SK-N-SH (cell line): Measurements from ENCODE around the gene FUT6. TPM values are rescaled to one million over a fixed set of nuclear protein-coding genes. Genes with fewer than 3 reads are reported as not detected.

Experiments used
- CTCF ChIA-PET: fragments of 300-600, 350-600 bp; formaldehyde crosslinking; extraction: SDS; loops from one replicate; lab custom pipeline; 2021; lab: Yijun Ruan, JAX
- POLR2A ChIA-PET: fragments of 350-600 bp; sonication (Branson Sonifier 250); formaldehyde crosslinking; extraction: SDS; loops from one replicate; lab custom pipeline; 2020; ENCODE audit warnings: antibody characterized with exemption, inconsistent platforms; lab: Yijun Ruan, JAX
- DNase-seq: peaks from one replicate; pipeline ENCODE4 v3.0.0; 2012
- H2AFZ ChIP-seq: fragments of 200-600 bp; sonication (generic); 2 replicates; pipeline ENCODE4 v1.8.1; 2016; ENCODE audit warnings: antibody characterized with exemption, mild to moderate bottlenecking, low read depth
- H3F3A ChIP-seq: fragments of 200-600 bp; sonication (generic); replicated peaks from 2 replicates; pipeline ENCODE3; 2016; ENCODE audit warnings: antibody characterized with exemption, mild to moderate bottlenecking; ENCODE audit not compliant: insufficient read depth
- H3K27ac ChIP-seq, 2 experiments: fragments of 200-500 bp in 1 of 2; fragments of 200-600 bp in 1 of 2; sonication (Bioruptor generic) in 1 of 2; sonication (generic), shearing (Covaris generic) in 1 of 2; 2 replicates each; pipeline versions ENCODE4 v1.5.1 to v1.6.1; 2014 to 2016; ENCODE audit warnings: low read depth in 2 of 2, inconsistent platforms in 1 of 2, low read length in 1 of 2, mild to moderate bottlenecking in 1 of 2, mixed read lengths in 1 of 2
- H3K27me3 ChIP-seq: fragments of 200-600 bp; sonication (generic), shearing (Covaris generic); 2 replicates; pipeline ENCODE4 v1.6.1; 2016; ENCODE audit warnings: mixed run types; ENCODE audit not compliant: insufficient read depth
- H3K36me3 ChIP-seq, 2 experiments: fragments of 200-500 bp in 1 of 2; fragments of 200-600 bp in 1 of 2; sonication (Bioruptor generic) in 1 of 2; sonication (generic) in 1 of 2; replicated peaks in 1 of 2; 2 replicates each; pipeline versions ENCODE3 to v1.5.1; 2014 to 2016; ENCODE audit warnings: low read length in 1 of 2, mild to moderate bottlenecking in 1 of 2; ENCODE audit not compliant: insufficient read depth in 2 of 2, control insufficient read depth in 1 of 2
- H3K4me1 ChIP-seq, 2 experiments: fragments of 200-500 bp in 1 of 2; fragments of 200-600 bp in 1 of 2; sonication (Bioruptor generic) in 1 of 2; sonication (generic), shearing (Covaris generic) in 1 of 2; 2 replicates each; pipeline versions ENCODE4 v1.5.1 to v1.6.1; 2014 to 2016; ENCODE audit warnings: low read depth in 1 of 2, low read length in 1 of 2, mixed run types in 1 of 2; ENCODE audit not compliant: insufficient read depth in 2 of 2, control insufficient read depth in 1 of 2
- H3K4me2 ChIP-seq: fragments of 200-600 bp; sonication (generic), shearing (Covaris generic); 2 replicates; pipeline ENCODE4 v1.6.1; 2017; ENCODE audit warnings: mixed run types
- H3K4me3 ChIP-seq, 2 experiments: fragments of 200-500 bp in 1 of 2; fragments of 200-600 bp in 1 of 2; sonication (Bioruptor generic) in 1 of 2; sonication (generic), shearing (Covaris generic) in 1 of 2; 2 replicates each; pipeline versions ENCODE4 v1.5.1 to v1.8.1; 2014 to 2016; ENCODE audit warnings: low read depth in 2 of 2, inconsistent platforms in 1 of 2, low read length in 1 of 2, mild to moderate bottlenecking in 1 of 2, mixed read lengths in 1 of 2, moderate library complexity in 1 of 2
- H3K79me2 ChIP-seq: fragments of 200-600 bp; sonication (generic); 2 replicates; pipeline ENCODE4 v1.8.1; 2017; ENCODE audit warnings: mild to moderate bottlenecking; ENCODE audit not compliant: insufficient read depth
- H3K9ac ChIP-seq: fragments of 200-600 bp; sonication (generic); 2 replicates; pipeline ENCODE4 v1.6.1; 2017; ENCODE audit warnings: mixed run types
- H3K9me2 ChIP-seq: fragments of 200-600 bp; sonication (generic); 2 replicates; pipeline ENCODE4 v1.6.1; 2017; ENCODE audit warnings: mixed run types
- H3K9me3 ChIP-seq: fragments of 200-600 bp; sonication (generic); 2 replicates; pipeline ENCODE4 v1.6.1; 2017; ENCODE audit warnings: mixed run types, mild to moderate bottlenecking, moderate library complexity
- H4K20me1 ChIP-seq: fragments of 200-600 bp; sonication (generic); 2 replicates; pipeline ENCODE4 v1.6.1; 2017; ENCODE audit warnings: mild to moderate bottlenecking, mixed run types; ENCODE audit not compliant: insufficient read depth
- CHD2 ChIP-seq: fragments of 150-350 bp; IDR thresholded peaks from 2 replicates; pipeline ENCODE4 v1.6.1; 2018; ENCODE audit warnings: low read length; ENCODE audit not compliant: partially characterized antibody
- MEF2A ChIP-seq: IDR thresholded peaks from 2 replicates; pipeline ENCODE4 v1.4.0; 2012; ENCODE audit warnings: low read depth, borderline replicate concordance
- MXI1 ChIP-seq: IDR thresholded peaks from 2 replicates; pipeline ENCODE4 v1.6.1; 2012; ENCODE audit warnings: mild to moderate bottlenecking, low read depth, low read length, improper control_type of control experiment
- RAD21 ChIP-seq: IDR thresholded peaks from 2 replicates; pipeline ENCODE4 v1.6.1; 2012; ENCODE audit warnings: mild to moderate bottlenecking, low read length
- SMC3 ChIP-seq: IDR thresholded peaks from 2 replicates; pipeline ENCODE4 v1.6.1; 2012; ENCODE audit warnings: low read depth, low read length, improper control_type of control experiment
- TAF1 ChIP-seq: IDR thresholded peaks from 2 replicates; pipeline ENCODE4 v1.6.1; 2012; ENCODE audit warnings: low read depth, mild to moderate bottlenecking, low read length, moderate library complexity, borderline replicate concordance
- TEAD4 ChIP-seq: IDR thresholded peaks from 2 replicates; pipeline ENCODE4 v1.4.0; 2012; ENCODE audit warnings: mild to moderate bottlenecking, borderline replicate concordance; ENCODE audit not compliant: insufficient read depth
- WGBS: methylation state at CpG from one replicate; pipeline ENCODE4 v1.1.6; 2017; ENCODE audit warnings: low lambda C conversion rate; 5-methylcytosine and 5-hydroxymethylcytosine counted together
- polyA plus RNA-seq, 3 experiments: library from polyadenylated mRNA; depleted of rRNA; stranded (reverse); fragments of >200 nt; gene quantifications; 2 replicates each; pipeline ENCODE4 v1.2.3, GENCODE V29; 2012
- TF ChIP-seq, protein P1 (sequence below): fragments of 200-600 bp; sonication (generic); IDR thresholded peaks from 2 replicates; pipeline ENCODE4 v1.6.1; 2017; ENCODE audit warnings: antibody characterized with exemption, mild to moderate bottlenecking, moderate library complexity

The FUT6 gene
- polyA plus RNA-seq, 1 of the 3 experiments (the other 2 are of a cell fraction), result not detected

DNA sequence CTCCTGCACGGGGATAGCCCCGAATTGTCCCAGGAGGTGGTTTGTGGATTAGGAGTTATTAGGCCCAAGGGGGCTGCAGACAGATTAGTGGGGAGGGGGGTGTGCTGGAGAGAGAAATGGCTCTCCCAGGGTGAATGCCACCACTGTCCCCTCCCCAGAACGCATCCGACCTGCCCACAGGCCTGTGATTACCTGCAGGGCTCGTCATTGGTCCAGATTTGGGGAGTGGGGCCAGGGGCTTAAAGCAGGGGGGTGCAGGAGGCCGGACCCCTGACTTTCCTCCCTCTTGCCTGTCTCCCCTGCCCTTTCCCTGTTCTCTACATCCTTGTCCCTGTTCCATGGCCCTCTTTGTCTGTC, 33.4 kb downstream of the FUT6 start:
- no peak for DNase-seq
- Histone ChIP-seq H3K79me2 (no peaks in the 10 kb centered on the region), H3K4me3 (no peak overlapping the region; a peak in 1 of 4 replicates), H3K4me1 (peaks cover 3 to 19% of the 10 kb centered on the region in 2 experiments; a peak in 1 of 4 replicates), H4K20me1 (no peaks in the 10 kb centered on the region), H3K9me2 (no peaks in the 10 kb centered on the region), H3F3A (no peaks in the 10 kb centered on the region), H3K9ac (no peak overlapping the region), H3K36me3 (no peaks in the 10 kb centered on the region), H3K9me3 (no peaks in the 10 kb centered on the region), H2AFZ (no peak overlapping the region), H3K4me2 (no peak overlapping the region), H3K27ac (no peak overlapping the region), H3K27me3 (peaks cover 6% of the 10 kb centered on the region; the same call in 1 of the 2 replicates)
- 66% methylated on average over 4 of the region's 6 CpGs for WGBS
- ChIA-PET POLR2A (interaction anchor here (1.5 kb wide), 1 partner anchor 22 kb away, joined by 5 read pairs; no protein-coding TSS in a partner anchor), CTCF (interaction anchor here (0.8 to 3.7 kb wide), 6 partner anchors 17 to 216 kb away, joined by 3 to 18 read pairs (median 4); no protein-coding TSS in a partner anchor)
- TF ChIP-seq TAF1, result no peak

DNA sequence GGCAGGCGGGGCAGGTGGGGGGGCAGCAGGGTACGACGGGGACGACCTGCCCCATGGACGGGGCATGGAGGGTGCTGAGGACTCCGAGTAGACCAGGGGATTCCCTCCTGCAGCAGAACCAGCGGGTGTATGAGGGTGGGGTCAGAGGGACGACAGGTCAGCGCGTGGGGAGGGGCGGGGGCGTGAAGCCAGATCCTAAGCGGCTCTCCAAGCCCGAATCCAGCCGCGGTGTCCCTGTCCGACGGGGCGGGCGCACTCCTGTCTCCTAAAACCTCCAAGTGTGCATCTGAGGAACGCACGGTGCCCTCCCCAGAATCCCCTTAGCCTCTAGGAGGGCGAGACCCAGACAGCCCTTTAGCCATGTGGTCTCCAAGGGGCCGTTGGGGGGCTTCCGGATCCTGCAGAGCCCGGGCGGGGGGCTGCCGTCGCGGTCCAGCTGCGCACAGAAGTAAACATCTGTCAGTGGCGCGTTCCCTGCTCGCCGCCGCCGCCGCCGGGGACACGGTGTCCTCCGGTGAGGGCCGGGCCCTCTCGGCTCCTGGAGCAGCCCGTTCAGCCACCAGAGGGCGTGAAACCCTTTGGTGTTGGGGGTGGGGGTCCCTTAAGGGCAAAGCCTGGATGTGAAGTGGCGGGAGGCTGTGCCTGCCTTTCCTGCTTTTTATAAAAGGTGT, 33.9 kb downstream of the FUT6 start:
- no peaks in the 10 kb centered on the region for H3F3A ChIP-seq
- no peaks in the 10 kb centered on the region for H3K9me3 ChIP-seq
- H4K20me1 ChIP-seq, result no peaks in the 10 kb centered on the region
- H3K36me3 ChIP-seq, result no peaks in the 10 kb centered on the region
- DNase-seq, result peak; percentile 91
- H3K4me2 ChIP-seq, result no peak overlapping the region
- peaks cover 3 to 19% of the 10 kb centered on the region in 2 experiments; a peak in 1 of 4 replicates for H3K4me1 ChIP-seq
- H3K27me3 ChIP-seq, result peaks cover 6% of the 10 kb centered on the region; the same call in 1 of the 2 replicates
- CTCF ChIA-PET, result interaction anchor here (0.6 to 3.7 kb wide), 6 partner anchors 17 to 182 kb away, joined by 3 to 18 read pairs (median 4); no protein-coding TSS in a partner anchor
- H3K27ac ChIP-seq, result no peak overlapping the region
- POLR2A ChIA-PET, result interaction anchor here (1.5 kb wide), 1 partner anchor 22 kb away, joined by 5 read pairs; no protein-coding TSS in a partner anchor
- H3K9me2 ChIP-seq, result no peaks in the 10 kb centered on the region
- TF ChIP-seq RAD21 (peak; percentile 61), SMC3 (peak; percentile 75), CHD2 (peak; percentile 59), MEF2A (no peak), MXI1 (peak; percentile 62; the same call in 1 of the 2 replicates), TEAD4 (no peak)
- TF ChIP-seq, protein P1, sequence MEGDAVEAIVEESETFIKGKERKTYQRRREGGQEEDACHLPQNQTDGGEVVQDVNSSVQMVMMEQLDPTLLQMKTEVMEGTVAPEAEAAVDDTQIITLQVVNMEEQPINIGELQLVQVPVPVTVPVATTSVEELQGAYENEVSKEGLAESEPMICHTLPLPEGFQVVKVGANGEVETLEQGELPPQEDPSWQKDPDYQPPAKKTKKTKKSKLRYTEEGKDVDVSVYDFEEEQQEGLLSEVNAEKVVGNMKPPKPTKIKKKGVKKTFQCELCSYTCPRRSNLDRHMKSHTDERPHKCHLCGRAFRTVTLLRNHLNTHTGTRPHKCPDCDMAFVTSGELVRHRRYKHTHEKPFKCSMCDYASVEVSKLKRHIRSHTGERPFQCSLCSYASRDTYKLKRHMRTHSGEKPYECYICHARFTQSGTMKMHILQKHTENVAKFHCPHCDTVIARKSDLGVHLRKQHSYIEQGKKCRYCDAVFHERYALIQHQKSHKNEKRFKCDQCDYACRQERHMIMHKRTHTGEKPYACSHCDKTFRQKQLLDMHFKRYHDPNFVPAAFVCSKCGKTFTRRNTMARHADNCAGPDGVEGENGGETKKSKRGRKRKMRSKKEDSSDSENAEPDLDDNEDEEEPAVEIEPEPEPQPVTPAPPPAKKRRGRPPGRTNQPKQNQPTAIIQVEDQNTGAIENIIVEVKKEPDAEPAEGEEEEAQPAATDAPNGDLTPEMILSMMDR, result peak; percentile 78
- no peaks in the 10 kb centered on the region for H3K79me2 ChIP-seq
- peak overlapping the region; percentile 21 to 34; a peak in 3 of 4 replicates for H3K4me3 ChIP-seq
- H2AFZ ChIP-seq, result no peak overlapping the region
- 15% methylated on average over 25 of the region's 46 CpGs for WGBS
- no peak overlapping the region for H3K9ac ChIP-seq
